SK-N-SH treated with all-trans-retinoic acid at 6 μM for 48 hours (cell line): ENCODE data around the gene AJUBA.

Source experiments
- ATAC-seq: fragments of 200-7000 bp; cut with Tn5 transposase; 3 replicates; pipeline ENCODE4 v1.9.1; 2020; ENCODE audit warnings: mild to moderate bottlenecking, moderate library complexity
- ARNTL ChIP-seq: fragments of 450-650 bp; formaldehyde crosslinking; IDR thresholded peaks from 2 replicates; pipeline ENCODE4 v1.5.0; 2020; ENCODE audit warnings: low read depth, mild to moderate bottlenecking, moderate library complexity, borderline replicate concordance
- BACH2 ChIP-seq: fragments of 250-450 bp; sonication (Bioruptor Pico); IDR thresholded peaks from 2 replicates; pipeline ENCODE4 v1.9.0; 2021; ENCODE audit warnings: mild to moderate bottlenecking, borderline replicate concordance
- CSDC2 ChIP-seq: fragments of 250-450 bp; sonication (Bioruptor Pico); IDR thresholded peaks from 2 replicates; pipeline ENCODE4 v1.5.0; 2020; ENCODE audit warnings: mild to moderate bottlenecking, moderate library complexity
- GLIS3 ChIP-seq: fragments of 250-450 bp; sonication (Bioruptor Pico); IDR thresholded peaks from 2 replicates; pipeline ENCODE4 v1.5.0; 2020; ENCODE audit warnings: mild to moderate bottlenecking, moderate library complexity
- ISL1 ChIP-seq: fragments of 250-450 bp; sonication (Bioruptor Pico); IDR thresholded peaks from 2 replicates; pipeline ENCODE4 v2.1.2; 2022; ENCODE audit warnings: mild to moderate bottlenecking, moderate library complexity
- OSR1 ChIP-seq: fragments of 250-450 bp; sonication (Bioruptor Pico); IDR thresholded peaks from 2 replicates; pipeline ENCODE4 v1.8.0; 2022; ENCODE audit warnings: moderate library complexity, mild to moderate bottlenecking, inconsistent platforms
- PPARA ChIP-seq: fragments of 250-450 bp; sonication (Bioruptor Pico); IDR thresholded peaks from 2 replicates; pipeline ENCODE4 v1.5.0; 2020; ENCODE audit warnings: mild to moderate bottlenecking, borderline replicate concordance
- RARB ChIP-seq: fragments of 250-450 bp; sonication (Bioruptor Pico); IDR thresholded peaks from 2 replicates; pipeline ENCODE4 v1.8.0; 2021; ENCODE audit warnings: mild to moderate bottlenecking, moderate library complexity
- SNAI2 ChIP-seq: fragments of 250-450 bp; sonication (Bioruptor Pico); IDR thresholded peaks from 2 replicates; pipeline ENCODE4 v1.5.0; 2020; ENCODE audit warnings: mild to moderate bottlenecking, moderate library complexity
- TCF4 ChIP-seq: fragments of 250-450 bp; sonication (Bioruptor Pico); IDR thresholded peaks from 2 replicates; pipeline ENCODE4 v1.8.0; 2021; ENCODE audit warnings: mild to moderate bottlenecking, moderate library complexity, borderline replicate concordance
- TOX ChIP-seq: fragments of 250-450 bp; sonication (Bioruptor Pico); IDR thresholded peaks from 2 replicates; pipeline ENCODE4 v1.8.0; 2021; ENCODE audit warnings: mild to moderate bottlenecking, moderate library complexity, borderline replicate concordance
- ZC3H10 ChIP-seq: fragments of 250-450 bp; sonication (Bioruptor Pico); IDR thresholded peaks from 2 replicates; pipeline ENCODE4 v1.5.1; 2021; ENCODE audit warnings: mild to moderate bottlenecking, moderate library complexity
- ZFP3 ChIP-seq: fragments of 250-450 bp; sonication (Bioruptor Pico); IDR thresholded peaks from 2 replicates; pipeline ENCODE4 v1.5.0; 2020; ENCODE audit warnings: mild to moderate bottlenecking, moderate library complexity
- ZFP30 ChIP-seq: fragments of 450-650 bp; formaldehyde crosslinking; IDR thresholded peaks from 2 replicates; pipeline ENCODE4 v1.5.0; 2022; ENCODE audit warnings: mild to moderate bottlenecking, moderate library complexity
- ZNF8 ChIP-seq: fragments of 450-650 bp; formaldehyde crosslinking; IDR thresholded peaks from 2 replicates; pipeline ENCODE4 v1.5.0; 2020; ENCODE audit warnings: mild to moderate bottlenecking, moderate library complexity
- TF ChIP-seq, protein P1 (sequence below): fragments of 250-450 bp; sonication (Bioruptor Pico); IDR thresholded peaks from 2 replicates; pipeline ENCODE4 v1.5.1; 2020; ENCODE audit warnings: low read depth, mild to moderate bottlenecking, moderate library complexity
- TF ChIP-seq, protein P2 (sequence below): fragments of 250-450 bp; sonication (Bioruptor Pico); IDR thresholded peaks from 2 replicates; pipeline ENCODE4 v1.8.0; 2021; ENCODE audit warnings: low read depth, mild to moderate bottlenecking, moderate library complexity, borderline replicate concordance
- TF ChIP-seq, protein P3 (sequence below): fragments of 250-450 bp; sonication (Bioruptor Pico); IDR thresholded peaks from 2 replicates; pipeline ENCODE4 v1.8.0; 2020; ENCODE audit warnings: mild to moderate bottlenecking, moderate library complexity, borderline replicate concordance
- TF ChIP-seq, protein P4 (sequence below): fragments of 250-450 bp; sonication (Bioruptor Pico); IDR thresholded peaks from 2 replicates; pipeline ENCODE4 v1.5.0; 2020; ENCODE audit warnings: mild to moderate bottlenecking, moderate library complexity
- TF ChIP-seq, protein P5 (sequence below): fragments of 250-450 bp; sonication (Bioruptor Pico); IDR thresholded peaks from 2 replicates; pipeline ENCODE4 v1.5.1; 2021; ENCODE audit warnings: mild to moderate bottlenecking, moderate library complexity

Gene AJUBA

DNA sequence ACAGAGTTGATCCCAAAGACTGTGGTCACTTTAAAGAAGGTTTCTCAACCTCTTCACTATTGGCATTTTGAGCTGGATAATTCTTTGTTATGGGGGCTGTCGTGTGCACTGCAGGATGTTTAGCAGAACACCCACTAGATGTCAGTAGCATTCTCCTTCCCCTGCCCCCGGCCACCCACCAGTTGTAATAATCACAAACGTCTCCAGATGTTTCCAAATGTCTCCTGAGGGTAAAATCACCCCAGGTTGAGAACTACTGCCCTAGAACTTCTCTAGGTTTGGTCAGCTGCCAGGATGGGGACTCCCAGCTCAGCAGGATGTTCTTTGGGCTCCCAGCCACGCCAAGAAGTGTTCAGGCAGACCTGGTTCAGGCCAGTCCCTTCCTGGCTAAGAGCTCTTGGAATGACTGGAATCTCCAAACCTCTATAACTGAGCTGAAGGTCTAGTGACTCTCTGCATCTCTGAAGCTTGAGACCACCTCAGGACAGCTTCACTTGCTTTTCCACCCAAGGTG, 12.5 kb upstream of the AJUBA start:
- ATAC-seq = peak; percentile 91
- TF ChIP-seq, protein P1, sequence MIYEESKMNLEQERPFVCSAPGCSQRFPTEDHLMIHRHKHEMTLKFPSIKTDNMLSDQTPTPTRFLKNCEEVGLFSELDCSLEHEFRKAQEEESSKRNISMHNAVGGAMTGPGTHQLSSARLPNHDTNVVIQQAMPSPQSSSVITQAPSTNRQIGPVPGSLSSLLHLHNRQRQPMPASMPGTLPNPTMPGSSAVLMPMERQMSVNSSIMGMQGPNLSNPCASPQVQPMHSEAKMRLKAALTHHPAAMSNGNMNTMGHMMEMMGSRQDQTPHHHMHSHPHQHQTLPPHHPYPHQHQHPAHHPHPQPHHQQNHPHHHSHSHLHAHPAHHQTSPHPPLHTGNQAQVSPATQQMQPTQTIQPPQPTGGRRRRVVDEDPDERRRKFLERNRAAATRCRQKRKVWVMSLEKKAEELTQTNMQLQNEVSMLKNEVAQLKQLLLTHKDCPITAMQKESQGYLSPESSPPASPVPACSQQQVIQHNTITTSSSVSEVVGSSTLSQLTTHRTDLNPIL = no peak
- TF ChIP-seq ZNF8 (CRISPR knock-in tag) (no peak), ZFP30 (CRISPR knock-in tag) (no peak), ZFP3 (CRISPR knock-in tag) (no peak), BACH2 (CRISPR knock-in tag) (no peak), CSDC2 (CRISPR knock-in tag) (no peak), PPARA (CRISPR knock-in tag) (no peak), TOX (CRISPR knock-in tag) (no peak), ISL1 (CRISPR knock-in tag) (no peak), OSR1 (CRISPR knock-in tag) (no peak), ARNTL (no peak), TCF4 (no peak), ZC3H10 (no peak)
- TF ChIP-seq, protein P2, sequence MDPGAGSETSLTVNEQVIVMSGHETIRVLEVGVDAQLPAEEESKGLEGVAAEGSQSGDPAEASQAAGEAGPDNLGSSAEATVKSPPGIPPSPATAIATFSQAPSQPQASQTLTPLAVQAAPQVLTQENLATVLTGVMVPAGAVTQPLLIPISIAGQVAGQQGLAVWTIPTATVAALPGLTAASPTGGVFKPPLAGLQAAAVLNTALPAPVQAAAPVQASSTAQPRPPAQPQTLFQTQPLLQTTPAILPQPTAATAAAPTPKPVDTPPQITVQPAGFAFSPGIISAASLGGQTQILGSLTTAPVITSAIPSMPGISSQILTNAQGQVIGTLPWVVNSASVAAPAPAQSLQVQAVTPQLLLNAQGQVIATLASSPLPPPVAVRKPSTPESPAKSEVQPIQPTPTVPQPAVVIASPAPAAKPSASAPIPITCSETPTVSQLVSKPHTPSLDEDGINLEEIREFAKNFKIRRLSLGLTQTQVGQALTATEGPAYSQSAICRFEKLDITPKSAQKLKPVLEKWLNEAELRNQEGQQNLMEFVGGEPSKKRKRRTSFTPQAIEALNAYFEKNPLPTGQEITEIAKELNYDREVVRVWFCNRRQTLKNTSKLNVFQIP (CRISPR knock-in tag) = no peak
- TF ChIP-seq, protein P3, sequence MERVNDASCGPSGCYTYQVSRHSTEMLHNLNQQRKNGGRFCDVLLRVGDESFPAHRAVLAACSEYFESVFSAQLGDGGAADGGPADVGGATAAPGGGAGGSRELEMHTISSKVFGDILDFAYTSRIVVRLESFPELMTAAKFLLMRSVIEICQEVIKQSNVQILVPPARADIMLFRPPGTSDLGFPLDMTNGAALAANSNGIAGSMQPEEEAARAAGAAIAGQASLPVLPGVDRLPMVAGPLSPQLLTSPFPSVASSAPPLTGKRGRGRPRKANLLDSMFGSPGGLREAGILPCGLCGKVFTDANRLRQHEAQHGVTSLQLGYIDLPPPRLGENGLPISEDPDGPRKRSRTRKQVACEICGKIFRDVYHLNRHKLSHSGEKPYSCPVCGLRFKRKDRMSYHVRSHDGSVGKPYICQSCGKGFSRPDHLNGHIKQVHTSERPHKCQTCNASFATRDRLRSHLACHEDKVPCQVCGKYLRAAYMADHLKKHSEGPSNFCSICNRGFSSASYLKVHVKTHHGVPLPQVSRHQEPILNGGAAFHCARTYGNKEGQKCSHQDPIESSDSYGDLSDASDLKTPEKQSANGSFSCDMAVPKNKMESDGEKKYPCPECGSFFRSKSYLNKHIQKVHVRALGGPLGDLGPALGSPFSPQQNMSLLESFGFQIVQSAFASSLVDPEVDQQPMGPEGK (CRISPR knock-in tag) = no peak
- TF ChIP-seq, protein P4, sequence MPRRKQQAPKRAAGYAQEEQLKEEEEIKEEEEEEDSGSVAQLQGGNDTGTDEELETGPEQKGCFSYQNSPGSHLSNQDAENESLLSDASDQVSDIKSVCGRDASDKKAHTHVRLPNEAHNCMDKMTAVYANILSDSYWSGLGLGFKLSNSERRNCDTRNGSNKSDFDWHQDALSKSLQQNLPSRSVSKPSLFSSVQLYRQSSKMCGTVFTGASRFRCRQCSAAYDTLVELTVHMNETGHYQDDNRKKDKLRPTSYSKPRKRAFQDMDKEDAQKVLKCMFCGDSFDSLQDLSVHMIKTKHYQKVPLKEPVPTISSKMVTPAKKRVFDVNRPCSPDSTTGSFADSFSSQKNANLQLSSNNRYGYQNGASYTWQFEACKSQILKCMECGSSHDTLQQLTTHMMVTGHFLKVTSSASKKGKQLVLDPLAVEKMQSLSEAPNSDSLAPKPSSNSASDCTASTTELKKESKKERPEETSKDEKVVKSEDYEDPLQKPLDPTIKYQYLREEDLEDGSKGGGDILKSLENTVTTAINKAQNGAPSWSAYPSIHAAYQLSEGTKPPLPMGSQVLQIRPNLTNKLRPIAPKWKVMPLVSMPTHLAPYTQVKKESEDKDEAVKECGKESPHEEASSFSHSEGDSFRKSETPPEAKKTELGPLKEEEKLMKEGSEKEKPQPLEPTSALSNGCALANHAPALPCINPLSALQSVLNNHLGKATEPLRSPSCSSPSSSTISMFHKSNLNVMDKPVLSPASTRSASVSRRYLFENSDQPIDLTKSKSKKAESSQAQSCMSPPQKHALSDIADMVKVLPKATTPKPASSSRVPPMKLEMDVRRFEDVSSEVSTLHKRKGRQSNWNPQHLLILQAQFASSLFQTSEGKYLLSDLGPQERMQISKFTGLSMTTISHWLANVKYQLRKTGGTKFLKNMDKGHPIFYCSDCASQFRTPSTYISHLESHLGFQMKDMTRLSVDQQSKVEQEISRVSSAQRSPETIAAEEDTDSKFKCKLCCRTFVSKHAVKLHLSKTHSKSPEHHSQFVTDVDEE (CRISPR knock-in tag) = no peak
- TF ChIP-seq, protein P5, sequence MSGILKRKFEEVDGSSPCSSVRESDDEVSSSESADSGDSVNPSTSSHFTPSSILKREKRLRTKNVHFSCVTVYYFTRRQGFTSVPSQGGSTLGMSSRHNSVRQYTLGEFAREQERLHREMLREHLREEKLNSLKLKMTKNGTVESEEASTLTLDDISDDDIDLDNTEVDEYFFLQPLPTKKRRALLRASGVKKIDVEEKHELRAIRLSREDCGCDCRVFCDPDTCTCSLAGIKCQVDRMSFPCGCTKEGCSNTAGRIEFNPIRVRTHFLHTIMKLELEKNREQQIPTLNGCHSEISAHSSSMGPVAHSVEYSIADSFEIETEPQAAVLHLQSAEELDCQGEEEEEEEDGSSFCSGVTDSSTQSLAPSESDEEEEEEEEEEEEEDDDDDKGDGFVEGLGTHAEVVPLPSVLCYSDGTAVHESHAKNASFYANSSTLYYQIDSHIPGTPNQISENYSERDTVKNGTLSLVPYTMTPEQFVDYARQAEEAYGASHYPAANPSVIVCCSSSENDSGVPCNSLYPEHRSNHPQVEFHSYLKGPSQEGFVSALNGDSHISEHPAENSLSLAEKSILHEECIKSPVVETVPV (CRISPR knock-in tag) = no peak

DNA sequence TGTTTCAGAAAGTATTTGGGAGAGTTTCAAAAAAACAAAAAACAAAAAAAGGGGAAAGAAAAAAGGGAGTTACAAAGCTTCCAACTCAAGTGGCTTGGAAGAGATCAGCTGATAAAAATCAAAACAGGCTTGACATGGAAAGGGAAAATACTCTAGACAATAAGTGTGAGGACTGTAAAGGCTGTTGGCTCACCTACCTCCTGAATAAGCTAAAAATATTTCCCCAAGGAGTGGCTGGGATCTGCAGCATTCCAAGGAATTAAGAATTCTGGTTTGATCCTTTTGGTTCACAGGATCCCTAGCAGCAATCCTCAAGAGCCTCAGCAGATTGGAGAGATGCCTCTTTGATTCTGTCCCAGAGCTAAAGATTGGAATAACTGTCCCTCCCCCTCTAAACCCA, 11.2 kb upstream of the AJUBA start:
- no peak for ATAC-seq
- TF ChIP-seq GLIS3 (no peak), TOX (CRISPR knock-in tag) (no peak), SNAI2 (CRISPR knock-in tag) (no peak), ZNF8 (CRISPR knock-in tag) (no peak), ARNTL (no peak), ZFP3 (CRISPR knock-in tag) (no peak), CSDC2 (CRISPR knock-in tag) (no peak), RARB (CRISPR knock-in tag) (no peak), PPARA (CRISPR knock-in tag) (no peak)
- TF ChIP-seq, protein P1 = no peak
- TF ChIP-seq, protein P2 (CRISPR knock-in tag) = no peak
- TF ChIP-seq, all 23 proteins: peak for 0
